Renal pelvis (tissue), 4 donors: ENCODE data around the gene RNASEH2B. TPM values are rescaled to one million over a fixed set of nuclear protein-coding genes. Genes with fewer than 3 reads are reported as not detected.

Experiments
- DNase-seq: peaks from one replicate; pipeline ENCODE4 v3.0.0-alpha.2; 2013
- polyA plus RNA-seq, 3 donors: library from polyadenylated mRNA; unstranded; fragments of 120-200 nt; gene quantifications; one replicate each; pipeline ENCODE4 v1.2.1, GENCODE V29; 2013; ENCODE audit not compliant: insufficient read length in 3 of 3

RNASEH2B gene
- polyA plus RNA-seq, 3 donors = 54.0 to 59.0 (median 56.2) TPM

DNA sequence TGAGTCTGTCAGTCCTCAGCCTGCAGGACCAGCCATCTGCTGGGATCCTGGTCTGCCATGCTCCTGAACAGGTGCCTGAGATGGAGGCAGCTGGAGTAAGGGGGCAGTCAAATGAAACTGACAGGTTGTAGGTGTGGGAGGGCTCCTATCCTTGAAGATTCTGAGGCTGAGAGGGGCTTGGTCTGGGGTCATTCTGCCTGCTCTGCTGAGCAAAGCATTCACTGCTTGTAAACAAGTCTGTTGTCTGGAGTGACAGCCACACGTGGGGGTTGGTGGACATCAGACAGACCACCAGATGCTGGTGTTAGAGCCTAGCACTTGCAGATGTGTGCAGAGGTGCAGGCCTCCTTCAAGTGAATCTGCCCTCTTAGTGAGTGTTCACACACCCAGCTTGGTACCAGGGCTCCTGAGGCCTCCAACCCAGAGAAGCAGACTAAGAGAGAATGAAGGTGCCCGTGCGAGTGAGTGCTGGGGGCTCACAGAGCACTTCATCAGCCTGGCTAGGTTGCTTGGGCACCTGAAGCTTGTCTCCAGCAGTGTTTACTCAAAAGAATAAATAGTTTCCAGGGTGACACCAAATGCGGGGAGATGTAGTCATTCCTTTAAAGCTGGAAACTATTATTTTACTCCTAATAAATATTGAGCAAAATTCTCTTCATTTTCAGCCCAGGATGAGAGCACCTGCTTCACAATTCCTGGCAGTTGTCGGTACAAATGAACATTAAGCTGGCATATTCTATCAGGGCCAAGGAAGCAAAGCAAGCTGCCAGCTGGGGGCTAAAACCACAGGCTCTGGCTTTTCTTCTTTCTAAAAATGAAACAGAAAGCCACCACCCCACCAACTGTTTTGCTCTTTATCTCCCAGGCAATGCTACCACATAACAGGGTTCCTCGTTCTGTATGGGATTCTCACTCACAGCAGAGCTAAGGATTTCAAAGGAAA, 82.3 kb downstream of the RNASEH2B start:
- peak; percentile 61 for DNase-seq

DNA sequence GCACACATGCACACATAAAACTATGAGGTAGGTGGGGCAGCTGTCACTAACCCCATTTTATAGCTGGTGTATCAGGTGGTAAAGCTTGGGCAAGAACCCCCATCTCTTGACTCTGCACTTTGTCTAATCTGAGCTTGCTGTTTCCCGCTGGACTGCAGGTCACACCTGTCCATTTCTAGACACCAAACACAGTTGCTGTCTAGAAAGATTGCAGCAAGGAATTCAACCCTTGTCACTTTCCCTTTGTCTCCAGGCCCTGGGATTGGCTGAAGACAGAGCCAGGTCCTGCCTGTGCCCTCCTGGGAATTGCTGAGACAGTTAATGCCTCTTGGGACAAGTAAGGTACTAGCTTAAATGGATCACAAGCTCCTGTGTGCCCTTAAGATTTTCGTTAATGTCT, 83.8 kb downstream of the RNASEH2B start:
- DNase-seq = no peak

DNA sequence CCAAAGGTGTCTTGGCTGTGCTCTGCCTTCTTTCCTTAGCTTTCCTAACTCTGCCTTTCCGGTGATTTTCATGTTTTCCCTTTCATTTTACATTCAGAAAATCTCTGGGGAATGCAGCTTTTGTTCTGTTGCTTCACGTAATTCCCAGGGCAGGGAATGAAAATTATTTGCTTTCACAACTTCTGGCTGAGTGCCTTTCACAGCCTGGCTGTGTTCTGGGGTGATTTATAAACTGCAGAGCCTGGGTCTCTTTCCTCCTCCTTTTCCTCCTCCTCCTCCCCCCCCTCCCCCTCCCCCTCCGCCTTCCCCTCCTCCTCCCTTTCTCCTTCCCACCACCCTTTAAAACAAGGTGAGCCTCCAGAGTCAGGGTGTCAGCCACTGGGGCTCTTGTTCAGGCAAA, 84.3 kb downstream of the RNASEH2B start:
- DNase-seq = no peak

DNA sequence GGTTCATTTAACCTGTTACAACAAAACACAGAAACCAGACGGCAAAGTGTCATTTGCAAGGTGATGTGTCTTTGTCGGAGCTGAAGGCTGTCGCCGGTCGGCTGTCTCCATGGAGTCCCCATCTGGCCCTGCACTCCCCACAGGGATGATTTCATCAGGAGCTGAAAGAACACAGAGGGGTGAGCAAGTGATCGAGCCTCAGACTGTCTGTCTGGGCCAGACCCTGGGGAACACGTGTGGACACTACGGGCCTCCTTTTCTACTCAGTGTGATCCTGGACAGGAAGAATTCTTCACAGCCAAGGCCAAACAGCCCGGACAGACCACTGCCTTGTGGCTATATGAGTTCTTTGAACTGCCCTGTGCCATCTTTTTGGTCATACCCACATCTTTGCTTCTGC, 85.1 kb downstream of the RNASEH2B start:
- no peak for DNase-seq

DNA sequence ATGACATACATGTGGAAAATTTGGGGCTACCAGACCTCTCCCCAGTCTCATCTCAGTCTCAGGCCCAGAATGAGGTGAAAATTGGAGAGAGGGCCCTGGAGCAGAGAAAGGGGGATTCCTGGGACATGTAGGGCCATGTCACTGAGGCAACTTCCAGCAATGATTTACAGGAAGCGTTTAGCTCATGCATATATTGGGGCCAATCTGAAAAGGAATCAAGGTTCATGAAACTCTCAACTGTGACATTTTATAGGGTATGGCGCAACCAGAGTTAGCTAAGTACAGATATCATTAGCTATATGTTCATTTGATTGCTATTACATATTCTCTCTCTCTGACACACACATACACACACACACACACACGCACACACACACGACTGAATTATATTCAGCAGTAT, 86.3 kb downstream of the RNASEH2B start:
- DNase-seq = peak; percentile 42

DNA sequence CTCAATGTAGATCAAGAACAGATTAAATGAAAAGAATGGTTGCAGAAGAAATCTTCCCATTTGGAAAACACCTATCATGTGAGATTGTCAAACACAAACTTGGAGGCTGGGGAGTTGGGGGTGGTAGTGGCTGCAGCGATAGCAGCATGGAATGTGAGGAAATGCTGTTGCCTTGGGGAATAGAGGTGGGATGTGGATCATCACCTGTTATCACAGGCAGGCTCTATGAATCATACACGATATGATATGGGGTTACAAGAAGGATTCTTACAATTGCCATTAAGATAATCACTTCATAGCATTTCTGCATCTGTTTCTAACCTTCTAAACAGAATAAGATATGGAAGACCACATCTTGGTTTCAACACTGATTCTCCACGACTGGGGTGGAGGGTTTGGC, 88.7 kb downstream of the RNASEH2B start:
- DNase-seq = no peak

DNA sequence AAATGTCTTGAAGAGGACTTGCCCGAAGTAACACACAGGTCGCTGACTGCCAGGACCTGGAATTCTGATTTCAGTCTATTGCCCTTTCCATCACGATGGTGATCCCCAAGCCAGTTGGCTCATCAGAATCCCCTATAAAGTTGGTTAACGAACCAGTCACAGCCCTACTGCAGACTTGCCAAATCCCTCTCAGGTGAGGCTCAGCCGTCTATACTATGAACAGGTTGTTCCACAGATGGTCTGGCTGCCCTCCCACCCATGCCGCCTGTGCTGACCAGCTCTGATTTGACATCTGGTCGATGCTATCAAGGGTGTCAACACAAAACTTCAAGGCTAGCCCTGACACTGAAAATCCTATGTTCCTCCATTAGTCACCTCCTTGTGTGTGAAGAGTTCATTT, 90.0 kb downstream of the RNASEH2B start:
- DNase-seq = no peak

DNA sequence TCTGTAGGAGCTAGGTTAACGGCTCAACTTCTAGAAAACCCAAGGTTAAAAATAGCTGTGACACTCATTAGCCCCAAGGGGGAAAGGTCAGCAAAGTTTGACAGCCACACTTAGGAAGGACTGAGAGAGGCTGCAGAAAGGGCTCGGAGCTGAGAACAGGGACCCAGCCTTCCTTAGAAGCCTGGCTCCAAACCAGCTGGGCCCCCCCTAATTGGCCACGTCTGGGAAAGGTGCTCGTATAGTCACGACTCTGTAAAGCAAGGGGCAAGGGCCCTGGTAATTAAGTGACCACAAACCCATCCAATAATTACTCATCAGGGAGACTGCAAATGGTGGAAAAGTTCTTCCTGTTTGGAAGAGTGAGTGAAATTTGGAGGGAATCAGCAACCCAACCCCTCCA, 90.5 kb downstream of the RNASEH2B start:
- no peak for DNase-seq

DNA sequence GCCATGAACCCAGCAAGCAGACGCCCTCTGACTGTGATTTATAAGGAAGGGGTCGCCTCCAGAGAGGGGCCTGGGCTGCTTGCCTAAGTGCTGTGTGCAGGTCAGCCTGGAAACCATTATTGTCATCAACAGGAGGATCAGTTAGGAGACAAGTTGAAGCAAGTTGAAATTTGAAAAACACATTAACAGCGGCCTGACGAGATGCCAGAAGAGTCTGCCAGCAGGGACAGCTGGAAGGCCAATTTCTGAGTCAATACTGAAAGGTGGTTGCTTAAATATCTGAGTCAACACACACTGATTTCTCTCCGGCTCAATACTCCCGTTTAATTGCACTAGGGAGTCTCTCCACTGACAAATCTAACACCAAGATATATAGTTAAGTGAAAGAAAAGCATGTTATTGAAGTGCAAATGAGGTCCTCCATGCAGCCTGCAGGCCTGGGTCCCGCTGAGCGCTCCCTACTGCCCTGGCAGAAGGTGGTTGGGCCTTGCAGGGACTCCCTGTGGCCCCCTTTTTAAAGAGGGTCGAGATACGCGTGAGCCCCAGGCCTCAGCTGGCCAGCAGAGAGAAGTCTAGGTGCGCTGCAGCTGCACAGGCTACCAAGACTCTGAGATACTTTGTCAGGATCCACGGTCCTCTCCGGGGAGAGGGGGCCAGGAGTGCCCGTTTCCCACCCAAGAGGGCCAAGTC, 91.1 kb downstream of the RNASEH2B start:
- DNase-seq = peak; percentile 49

DNA sequence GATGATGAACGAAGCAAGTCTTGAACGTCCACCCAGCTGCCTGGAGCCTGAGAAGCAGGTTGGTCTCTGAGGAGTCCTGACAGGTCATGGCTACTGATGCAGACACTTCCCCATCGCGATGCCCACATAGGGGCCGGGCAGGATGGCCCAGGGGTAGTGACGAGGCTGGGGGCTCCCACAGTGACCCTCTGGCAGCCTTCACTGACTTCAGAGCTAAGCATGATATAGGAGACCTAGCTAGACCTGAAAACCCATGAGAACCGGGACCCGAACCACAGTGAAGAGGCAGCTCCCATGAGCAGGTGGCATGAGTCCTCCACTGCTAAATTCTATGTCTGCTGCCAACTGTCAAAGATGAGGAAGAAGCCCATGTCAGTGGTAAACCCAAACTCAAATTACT, 91.7 kb downstream of the RNASEH2B start:
- no peak for DNase-seq

DNA sequence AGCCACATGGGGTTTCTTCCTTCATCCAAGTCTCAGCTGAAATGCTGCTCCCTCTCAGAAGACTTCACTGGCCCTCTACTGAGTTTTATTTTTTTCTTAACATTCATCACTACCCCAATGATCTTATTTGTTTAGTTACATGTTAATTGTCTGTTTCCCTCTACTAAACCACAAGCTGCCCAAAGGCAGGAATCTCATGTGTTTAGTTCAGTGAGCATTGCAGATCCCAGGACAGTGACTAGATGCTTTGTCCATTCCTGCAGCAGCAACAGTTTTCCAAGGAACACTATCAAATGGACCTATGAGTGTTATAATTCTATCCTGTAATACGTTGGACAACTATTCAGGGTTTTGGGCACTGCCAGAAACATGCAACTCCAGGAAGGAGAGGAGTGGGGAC, 93.1 kb downstream of the RNASEH2B start:
- DNase-seq = no peak

DNA sequence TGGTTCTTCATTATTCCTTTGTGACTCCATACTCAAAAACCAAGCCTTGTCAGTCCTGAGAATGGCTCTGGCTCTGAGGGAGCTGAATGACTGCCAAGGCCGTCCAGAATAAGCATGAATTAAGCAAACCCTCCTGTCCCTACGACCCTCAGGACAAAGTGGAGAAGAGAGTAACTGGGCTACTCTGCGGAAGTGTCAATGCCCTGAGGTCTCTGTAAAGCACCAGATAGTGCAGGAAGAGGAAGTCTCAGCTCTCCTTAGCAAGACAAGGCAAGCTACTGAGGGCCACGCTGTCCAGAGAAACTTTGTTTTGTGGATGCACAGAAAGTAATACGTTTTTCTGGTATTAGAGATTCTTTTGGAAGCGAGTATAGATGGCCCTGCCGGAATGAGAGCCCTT, 94.1 kb downstream of the RNASEH2B start:
- DNase-seq = no peak

DNA sequence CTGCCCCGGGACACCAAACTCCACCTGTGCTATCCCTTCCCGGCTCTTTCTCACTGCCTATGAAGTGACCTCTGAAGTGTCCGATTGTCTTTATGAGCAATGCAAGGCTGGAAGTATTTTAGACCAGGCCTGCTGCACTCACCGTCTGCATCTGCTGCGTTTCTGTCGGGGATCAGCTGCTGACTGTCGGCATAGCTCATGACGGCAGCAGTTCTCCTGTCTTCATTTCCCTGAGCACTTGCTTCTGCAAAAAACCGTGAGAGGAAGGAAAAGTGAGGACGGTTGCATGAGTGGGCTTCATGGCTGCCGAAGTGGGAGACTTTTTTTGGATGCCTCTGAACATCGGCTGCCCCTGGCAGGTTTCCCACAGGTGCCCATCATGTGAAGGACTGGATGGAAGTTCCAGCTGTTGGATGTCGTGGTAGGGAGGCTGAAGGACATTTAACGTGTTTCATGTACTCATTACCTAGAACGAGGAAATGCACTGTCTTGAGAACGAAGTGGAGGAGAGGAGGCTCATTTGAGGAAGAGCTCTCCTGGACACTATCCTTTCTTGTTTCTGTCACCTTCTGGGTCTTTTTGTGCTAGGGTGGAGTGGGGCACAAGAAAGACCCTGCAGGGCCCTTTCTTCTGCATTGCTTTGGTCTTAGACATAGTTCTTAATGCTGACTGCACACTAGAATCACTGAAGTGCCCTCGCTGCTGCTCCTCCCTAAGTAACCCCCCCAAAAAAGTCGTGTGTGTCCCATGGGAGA, 94.7 kb downstream of the RNASEH2B start:
- DNase-seq = no peak

DNA sequence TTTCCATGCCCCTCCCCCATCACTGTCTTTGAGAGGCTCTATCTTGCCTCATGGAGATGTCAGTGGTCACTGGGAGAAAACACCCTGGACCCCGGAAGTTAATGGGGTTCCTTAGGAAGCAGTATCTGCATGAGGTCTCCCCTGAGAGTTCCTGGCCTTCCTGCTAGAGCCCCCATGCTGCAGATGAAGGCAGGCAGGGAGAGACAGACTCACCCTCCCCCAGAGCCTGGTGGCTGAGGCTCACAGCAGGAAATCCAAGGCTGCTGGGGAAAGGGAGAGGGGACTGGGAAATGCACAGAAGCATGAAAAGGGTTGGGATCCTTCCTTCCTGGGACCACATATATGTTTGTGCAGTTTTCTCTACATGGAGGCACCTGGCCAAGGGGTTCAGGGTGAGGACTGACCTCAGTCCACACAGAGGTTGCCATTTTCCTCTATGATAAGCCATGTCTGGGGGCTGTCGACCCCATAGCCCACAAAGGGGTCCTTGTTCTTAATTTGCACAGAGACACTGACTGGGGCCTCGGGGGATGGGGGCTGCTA, 95.4 kb downstream of the RNASEH2B start:
- no peak for DNase-seq

DNA sequence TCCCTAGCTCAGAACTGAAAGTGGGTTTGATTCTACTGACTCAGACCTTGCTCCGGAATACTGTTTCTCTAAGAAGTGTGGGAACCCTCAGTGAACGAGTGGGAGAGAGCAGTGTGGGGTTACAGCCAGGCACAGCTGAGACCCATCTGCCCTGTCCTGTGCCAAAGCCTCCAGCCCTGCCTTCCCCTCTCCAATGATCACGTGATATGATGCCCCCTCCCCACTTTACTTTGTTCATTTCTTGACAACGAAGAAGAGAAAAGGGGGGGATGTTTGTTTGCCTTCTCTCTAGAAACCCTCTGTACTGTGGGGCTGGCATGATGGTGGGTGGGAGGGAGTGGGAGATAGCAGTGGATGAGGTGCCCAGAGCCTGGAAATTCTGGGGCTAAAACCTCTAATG, 96.0 kb downstream of the RNASEH2B start:
- DNase-seq = no peak

Other genes starting within 250 kb of the RNASEH2B start
- gene DLEU7, start 66.1 kb upstream of the RNASEH2B start, polyA plus RNA-seq = 1 to 10 TPM; 1.2 to 1.4 (median 1.2) TPM
- gene C13orf42, start 201.5 kb downstream of the RNASEH2B start, polyA plus RNA-seq = under 1 TPM; 0.31 to 0.41 (median 0.31) TPM